Measurements from ENCODE around the gene HOXC11.

DNA sequence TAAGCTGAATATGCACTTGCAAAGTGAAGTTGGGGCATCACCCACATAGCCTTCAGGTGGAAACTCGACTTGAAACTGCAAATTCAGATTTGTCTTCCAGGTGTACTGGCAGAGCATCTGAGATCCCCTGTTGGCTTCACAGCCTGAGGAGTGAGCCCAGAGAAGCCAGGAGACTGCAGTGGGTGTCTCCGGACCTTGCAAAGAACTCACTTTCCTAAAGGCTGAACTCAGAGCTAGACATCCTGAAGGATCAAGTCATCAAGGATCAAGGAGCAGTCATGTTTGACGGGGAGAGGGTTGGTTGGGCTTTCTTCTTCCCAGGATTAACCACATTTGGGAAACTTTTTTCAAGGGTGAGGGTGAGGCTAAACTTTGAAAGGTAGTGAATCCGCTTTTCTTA, 43.4 kb upstream of the HOXC11 start:
- TF ChIP-seq, protein P1, sequence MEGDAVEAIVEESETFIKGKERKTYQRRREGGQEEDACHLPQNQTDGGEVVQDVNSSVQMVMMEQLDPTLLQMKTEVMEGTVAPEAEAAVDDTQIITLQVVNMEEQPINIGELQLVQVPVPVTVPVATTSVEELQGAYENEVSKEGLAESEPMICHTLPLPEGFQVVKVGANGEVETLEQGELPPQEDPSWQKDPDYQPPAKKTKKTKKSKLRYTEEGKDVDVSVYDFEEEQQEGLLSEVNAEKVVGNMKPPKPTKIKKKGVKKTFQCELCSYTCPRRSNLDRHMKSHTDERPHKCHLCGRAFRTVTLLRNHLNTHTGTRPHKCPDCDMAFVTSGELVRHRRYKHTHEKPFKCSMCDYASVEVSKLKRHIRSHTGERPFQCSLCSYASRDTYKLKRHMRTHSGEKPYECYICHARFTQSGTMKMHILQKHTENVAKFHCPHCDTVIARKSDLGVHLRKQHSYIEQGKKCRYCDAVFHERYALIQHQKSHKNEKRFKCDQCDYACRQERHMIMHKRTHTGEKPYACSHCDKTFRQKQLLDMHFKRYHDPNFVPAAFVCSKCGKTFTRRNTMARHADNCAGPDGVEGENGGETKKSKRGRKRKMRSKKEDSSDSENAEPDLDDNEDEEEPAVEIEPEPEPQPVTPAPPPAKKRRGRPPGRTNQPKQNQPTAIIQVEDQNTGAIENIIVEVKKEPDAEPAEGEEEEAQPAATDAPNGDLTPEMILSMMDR (conservative IDR thresholded peaks at IDR 0.05; ENCODE audit: low read depth, low read length), result no peak
- TF ChIP-seq EZH2 (IDR thresholded peaks at IDR 0.05; ENCODE audit: borderline replicate concordance, low read depth, low read length, poor library complexity, severe bottlenecking), result no peak
